Activated B cell treated with CpG ODN at 0.5 μM for 24 hours (primary cell): Measurements from ENCODE around the gene PGM3. TPM values are rescaled to one million over a fixed set of nuclear protein-coding genes. Genes with fewer than 3 reads are reported as not detected.

Source experiments
- ATAC-seq: fragments of 200-7000 bp; cut with Tn5 transposase; one replicate; pipeline ENCODE4 v1.10.0; 2021; ENCODE audit warnings: low read depth, mild to moderate bottlenecking, moderate library complexity
- CTCF ChIA-PET: fragments of 350-600 bp; sonication (Branson Sonifier 250); formaldehyde crosslinking; loops from one replicate; lab custom pipeline; 2021; ENCODE audit warnings: antibody characterized with exemption; lab: Charles Lee
- POLR2A ChIA-PET: fragments of 350-600 bp; sonication (Branson Sonifier 250); formaldehyde crosslinking; loops from one replicate; lab custom pipeline; 2021; ENCODE audit warnings: antibody characterized with exemption; lab: Charles Lee
- DNase-seq: peaks from one replicate; pipeline ENCODE4 v3.0.0; 2022
- H3K27ac Mint-ChIP-seq: one replicate; pipeline ENCODE4 v1.8.0; 2020; ENCODE audit warnings: mixed read lengths
- H3K27me3 Mint-ChIP-seq: one replicate; pipeline ENCODE4 v1.8.0; 2021; ENCODE audit warnings: mixed read lengths
- H3K36me3 Mint-ChIP-seq: one replicate; pipeline ENCODE4 v1.8.0; 2021; ENCODE audit warnings: low read depth, mixed read lengths
- H3K4me1 Mint-ChIP-seq: one replicate; pipeline ENCODE4 v1.8.0; 2021; ENCODE audit warnings: mixed read lengths
- H3K4me3 Mint-ChIP-seq: one replicate; pipeline ENCODE4 v1.8.0; 2020; ENCODE audit warnings: mild to moderate bottlenecking, mixed read lengths
- H3K9me3 Mint-ChIP-seq: one replicate; pipeline ENCODE4 v1.8.0; 2020; ENCODE audit warnings: mixed read lengths
- intact Hi-C: fragments of 100-400 bp; cut with micrococcal nuclease; formaldehyde crosslinking; loops from one replicate; pipeline ENCODE4 v1.15.1; 2024
- total RNA-seq: library from RNA; stranded (reverse); gene quantifications from 2 replicates; pipeline ENCODE4 v1.2.3, GENCODE V29; 2022
- TF ChIP-seq, protein P1 (sequence below): fragments of 200-600 bp; IDR thresholded peaks from one replicate; pipeline ENCODE4 v1.8.0; 2022; ENCODE audit warnings: antibody characterized with exemption, mild to moderate bottlenecking

The PGM3 gene
- total RNA-seq, 1 donor from 2014 or later: 20.1 TPM

- H3K4me1 Mint-ChIP-seq: no peaks in the 10 kb centered on the region
- no peaks in the 10 kb centered on the region for H3K9me3 Mint-ChIP-seq
- CTCF ChIA-PET: interaction anchor here (0.6 to 3.0 kb wide), 6 partner anchors 10 to 951 kb away, joined by 3 to 26 read pairs (median 6); partner anchors contain the start of genes DOP1A, PRSS35 and UBE3D
- POLR2A ChIA-PET: no interaction called here
- peaks cover 2% of the 10 kb centered on the region for H3K27me3 Mint-ChIP-seq
- H3K27ac Mint-ChIP-seq: no peak overlapping the region
- TF ChIP-seq, protein P1, sequence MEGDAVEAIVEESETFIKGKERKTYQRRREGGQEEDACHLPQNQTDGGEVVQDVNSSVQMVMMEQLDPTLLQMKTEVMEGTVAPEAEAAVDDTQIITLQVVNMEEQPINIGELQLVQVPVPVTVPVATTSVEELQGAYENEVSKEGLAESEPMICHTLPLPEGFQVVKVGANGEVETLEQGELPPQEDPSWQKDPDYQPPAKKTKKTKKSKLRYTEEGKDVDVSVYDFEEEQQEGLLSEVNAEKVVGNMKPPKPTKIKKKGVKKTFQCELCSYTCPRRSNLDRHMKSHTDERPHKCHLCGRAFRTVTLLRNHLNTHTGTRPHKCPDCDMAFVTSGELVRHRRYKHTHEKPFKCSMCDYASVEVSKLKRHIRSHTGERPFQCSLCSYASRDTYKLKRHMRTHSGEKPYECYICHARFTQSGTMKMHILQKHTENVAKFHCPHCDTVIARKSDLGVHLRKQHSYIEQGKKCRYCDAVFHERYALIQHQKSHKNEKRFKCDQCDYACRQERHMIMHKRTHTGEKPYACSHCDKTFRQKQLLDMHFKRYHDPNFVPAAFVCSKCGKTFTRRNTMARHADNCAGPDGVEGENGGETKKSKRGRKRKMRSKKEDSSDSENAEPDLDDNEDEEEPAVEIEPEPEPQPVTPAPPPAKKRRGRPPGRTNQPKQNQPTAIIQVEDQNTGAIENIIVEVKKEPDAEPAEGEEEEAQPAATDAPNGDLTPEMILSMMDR: no peak
- ATAC-seq (no peak), DNase-seq (no peak)
- no peak overlapping the region for H3K4me3 Mint-ChIP-seq
- no peaks in the 10 kb centered on the region for H3K36me3 Mint-ChIP-seq
- intact Hi-C loops: loop anchor here (5.0 kb wide), 1 partner anchor 371 kb away; no protein-coding TSS in a partner anchor
Measured at GRCh38 chr6:83221276-83221675, 28.2 kb upstream of the PGM3 start.

- intact Hi-C loops: loop anchor here (5.0 kb wide), 1 partner anchor 372 kb away; no protein-coding TSS in a partner anchor
- ATAC-seq (no peak), DNase-seq (no peak)
- TF ChIP-seq, protein P1: no peak
- CTCF ChIA-PET: interaction anchor here (1.3 to 2.1 kb wide), 2 partner anchors 25 to 294 kb away, joined by 3 to 8 read pairs; no protein-coding TSS in a partner anchor
- POLR2A ChIA-PET: no interaction called here
- H3K4me1 Mint-ChIP-seq: no peaks in the 10 kb centered on the region
- no peak overlapping the region for H3K4me3 Mint-ChIP-seq
- peaks cover 2% of the 10 kb centered on the region for H3K27me3 Mint-ChIP-seq
- H3K9me3 Mint-ChIP-seq: no peaks in the 10 kb centered on the region
- no peak overlapping the region for H3K27ac Mint-ChIP-seq
- H3K36me3 Mint-ChIP-seq: no peaks in the 10 kb centered on the region
Measured at GRCh38 chr6:83220121-83220520, 27.1 kb upstream of the PGM3 start.

- Mint-ChIP-seq H3K36me3 (no peaks in the 10 kb centered on the region), H3K27me3 (peaks cover under 1% of the 10 kb centered on the region), H3K27ac (no peak overlapping the region), H3K4me3 (no peak overlapping the region), H3K9me3 (no peaks in the 10 kb centered on the region), H3K4me1 (no peaks in the 10 kb centered on the region)
- ATAC-seq: no peak
- ChIA-PET CTCF (interaction anchor here (0.7 to 2.1 kb wide), 3 partner anchors 153 to 948 kb away, joined by 3 to 8 read pairs (median 5); partner anchors contain the start of gene UBE3D), POLR2A (no interaction called here)
- TF ChIP-seq, protein P1: no peak
- no peak for DNase-seq
- intact Hi-C loops: no loop called here
Measured at GRCh38 chr6:83218646-83219045, 25.6 kb upstream of the PGM3 start.

DNA sequence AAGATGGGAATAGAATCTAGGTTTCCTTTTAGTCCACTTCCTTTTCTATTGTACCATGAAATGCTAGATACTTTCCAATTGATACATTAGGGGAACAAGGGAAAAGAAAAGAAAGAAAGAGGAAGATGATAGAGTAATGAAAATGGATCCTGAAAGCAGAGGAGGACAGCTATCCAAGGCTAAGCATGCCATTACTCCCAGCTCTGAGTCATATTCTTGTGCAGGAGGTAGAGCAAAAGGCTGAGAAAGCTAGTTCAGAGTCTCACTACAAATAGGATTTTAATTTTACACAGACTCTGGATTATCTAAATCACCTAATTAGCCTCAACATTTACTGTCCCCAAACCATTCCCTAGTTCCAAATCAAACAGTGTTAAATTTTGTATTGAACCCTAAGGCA lies 23.7 kb upstream of the PGM3 start:
- ChIA-PET POLR2A (interaction anchor here (2.2 kb wide), 1 partner anchor 150 kb away, joined by 8 read pairs; the partner anchor contains the start of genes DOP1A and UBE3D), CTCF (interaction anchor here (1.0 to 4.2 kb wide), 4 partner anchors 9 to 295 kb away, joined by 3 to 73 read pairs (median 3); partner anchors contain the start of genes DOP1A, PRSS35 and UBE3D)
- no peak for ATAC-seq
- Mint-ChIP-seq H3K4me3 (no peak overlapping the region), H3K9me3 (no peaks in the 10 kb centered on the region), H3K36me3 (no peaks in the 10 kb centered on the region), H3K27ac (no peak overlapping the region), H3K4me1 (no peaks in the 10 kb centered on the region), H3K27me3 (peaks cover 7% of the 10 kb centered on the region)
- intact Hi-C loops: no loop called here
- TF ChIP-seq, protein P1: no peak
- no peak for DNase-seq
